Neural progenitor cell (in vitro differentiated cells): ENCODE measurements around the gene GALNT13.

ENCODE experiments used
- EZH2phosphoT487 ChIP-seq: fragments of 200-600 bp; sonication (generic); IDR thresholded peaks from 2 replicates; pipeline ENCODE4 v1.6.1; 2017; ENCODE audit warnings: antibody characterized with exemption
- TF ChIP-seq, protein P1 (sequence below): fragments of 200-600 bp; sonication (generic); IDR thresholded peaks from 2 replicates; pipeline ENCODE4 v1.5.1; 2017; ENCODE audit warnings: antibody characterized with exemption, mild to moderate bottlenecking

DNA sequence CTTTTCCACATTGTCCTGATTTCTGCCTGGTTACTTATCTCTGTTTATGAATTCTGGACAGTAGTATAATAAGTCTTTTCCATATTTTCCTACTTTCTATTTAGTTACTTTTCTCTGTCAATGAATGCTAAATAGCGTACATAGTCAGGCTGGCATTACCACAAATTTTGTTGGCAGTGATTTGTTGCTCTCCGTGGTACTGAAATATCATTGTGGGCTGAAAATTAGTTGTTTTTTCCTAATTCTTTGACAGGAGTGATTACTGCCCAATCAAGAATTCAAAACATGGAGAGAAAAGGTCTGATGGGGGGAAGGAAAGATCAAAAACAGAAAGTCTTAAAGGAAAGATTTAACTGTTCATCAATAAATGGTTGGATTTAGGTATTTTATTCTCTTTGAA, 7.7 kb upstream of the GALNT13 start:
- TF ChIP-seq, protein P1, sequence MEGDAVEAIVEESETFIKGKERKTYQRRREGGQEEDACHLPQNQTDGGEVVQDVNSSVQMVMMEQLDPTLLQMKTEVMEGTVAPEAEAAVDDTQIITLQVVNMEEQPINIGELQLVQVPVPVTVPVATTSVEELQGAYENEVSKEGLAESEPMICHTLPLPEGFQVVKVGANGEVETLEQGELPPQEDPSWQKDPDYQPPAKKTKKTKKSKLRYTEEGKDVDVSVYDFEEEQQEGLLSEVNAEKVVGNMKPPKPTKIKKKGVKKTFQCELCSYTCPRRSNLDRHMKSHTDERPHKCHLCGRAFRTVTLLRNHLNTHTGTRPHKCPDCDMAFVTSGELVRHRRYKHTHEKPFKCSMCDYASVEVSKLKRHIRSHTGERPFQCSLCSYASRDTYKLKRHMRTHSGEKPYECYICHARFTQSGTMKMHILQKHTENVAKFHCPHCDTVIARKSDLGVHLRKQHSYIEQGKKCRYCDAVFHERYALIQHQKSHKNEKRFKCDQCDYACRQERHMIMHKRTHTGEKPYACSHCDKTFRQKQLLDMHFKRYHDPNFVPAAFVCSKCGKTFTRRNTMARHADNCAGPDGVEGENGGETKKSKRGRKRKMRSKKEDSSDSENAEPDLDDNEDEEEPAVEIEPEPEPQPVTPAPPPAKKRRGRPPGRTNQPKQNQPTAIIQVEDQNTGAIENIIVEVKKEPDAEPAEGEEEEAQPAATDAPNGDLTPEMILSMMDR = no peak
- TF ChIP-seq EZH2phosphoT487 = no peak
